Uterus (tissue), 2 donors: ENCODE measurements around the gene DMPK.
A peak's percentile ranks its signal among the peaks of the same experiment; 100 is the strongest.

Source experiments
- POLR2A ChIP-seq, 2 donors: fragments of 450-650 bp; IDR thresholded peaks; one replicate each; pipeline ENCODE4 v1.6.1; 2016; ENCODE audit warnings: antibody characterized with exemption in 2 of 2, mild to moderate bottlenecking in 1 of 2, moderate library complexity in 1 of 2
- TF ChIP-seq, protein P1 (sequence below), 4 experiments: fragments of 200-600 bp in 2 of 4; fragments of 450-650 bp in 2 of 4; sonication (generic) in 2 of 4; IDR thresholded peaks; one replicate each; pipeline ENCODE4 v1.5.1; 2016 to 2019; ENCODE audit warnings: antibody characterized with exemption in 4 of 4, mild to moderate bottlenecking in 2 of 4, moderate library complexity in 1 of 4

DNA sequence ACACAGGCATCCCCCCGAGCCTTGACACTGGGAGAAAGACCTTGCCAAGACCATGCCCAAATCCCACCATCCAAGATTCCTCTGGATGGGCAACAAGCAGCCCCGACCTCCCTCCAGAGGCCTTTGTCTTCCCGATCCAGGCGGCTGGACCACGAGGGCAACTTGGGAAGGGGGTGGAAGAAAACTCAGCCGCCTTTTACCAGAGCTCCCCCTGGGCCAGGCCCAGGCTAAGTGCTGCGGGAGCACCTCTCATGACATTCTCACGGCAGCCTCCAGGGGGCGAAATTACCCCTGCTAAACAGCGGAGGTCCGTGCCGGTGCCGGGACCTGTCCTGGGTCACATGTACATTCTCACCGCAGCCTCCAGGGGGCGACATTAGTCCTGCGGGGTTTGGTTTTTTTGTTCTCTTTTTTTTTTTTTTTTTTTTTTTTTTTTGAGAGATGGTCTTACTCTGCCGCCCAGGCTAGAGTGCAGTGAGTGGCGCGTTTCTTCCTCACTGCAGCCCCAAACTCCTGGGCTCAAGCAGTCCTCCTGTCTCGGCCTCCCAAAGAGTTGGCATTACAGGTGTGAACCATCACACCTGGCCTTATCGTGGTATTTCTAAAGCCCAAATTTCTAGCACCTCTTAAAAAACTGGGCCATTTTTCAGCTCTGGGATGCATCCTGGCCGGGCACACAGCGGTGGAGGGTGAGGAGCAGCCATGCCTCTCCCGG lies 34.9 kb upstream of the DMPK start:
- TF ChIP-seq, protein P1, sequence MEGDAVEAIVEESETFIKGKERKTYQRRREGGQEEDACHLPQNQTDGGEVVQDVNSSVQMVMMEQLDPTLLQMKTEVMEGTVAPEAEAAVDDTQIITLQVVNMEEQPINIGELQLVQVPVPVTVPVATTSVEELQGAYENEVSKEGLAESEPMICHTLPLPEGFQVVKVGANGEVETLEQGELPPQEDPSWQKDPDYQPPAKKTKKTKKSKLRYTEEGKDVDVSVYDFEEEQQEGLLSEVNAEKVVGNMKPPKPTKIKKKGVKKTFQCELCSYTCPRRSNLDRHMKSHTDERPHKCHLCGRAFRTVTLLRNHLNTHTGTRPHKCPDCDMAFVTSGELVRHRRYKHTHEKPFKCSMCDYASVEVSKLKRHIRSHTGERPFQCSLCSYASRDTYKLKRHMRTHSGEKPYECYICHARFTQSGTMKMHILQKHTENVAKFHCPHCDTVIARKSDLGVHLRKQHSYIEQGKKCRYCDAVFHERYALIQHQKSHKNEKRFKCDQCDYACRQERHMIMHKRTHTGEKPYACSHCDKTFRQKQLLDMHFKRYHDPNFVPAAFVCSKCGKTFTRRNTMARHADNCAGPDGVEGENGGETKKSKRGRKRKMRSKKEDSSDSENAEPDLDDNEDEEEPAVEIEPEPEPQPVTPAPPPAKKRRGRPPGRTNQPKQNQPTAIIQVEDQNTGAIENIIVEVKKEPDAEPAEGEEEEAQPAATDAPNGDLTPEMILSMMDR (IDR thresholded peaks at IDR 0.05) = peak; percentile 94 to 97 (median 95)
- no peak for TF ChIP-seq POLR2A (IDR thresholded peaks at IDR 0.05)
